ELF-1 (cell line): ENCODE data around the gene ABTB2.
"Not testable (repeated sequence)": the region's sequence is repeated elsewhere in the genome, so short reads cannot be mapped to it uniquely, and the experiment has no call there.

Experiments
- DNase-seq: peaks from one replicate; pipeline ENCODE4 v3.0.0-alpha.2; 2016; ENCODE audit warnings: low read depth, low spot score

Gene ABTB2

DNA sequence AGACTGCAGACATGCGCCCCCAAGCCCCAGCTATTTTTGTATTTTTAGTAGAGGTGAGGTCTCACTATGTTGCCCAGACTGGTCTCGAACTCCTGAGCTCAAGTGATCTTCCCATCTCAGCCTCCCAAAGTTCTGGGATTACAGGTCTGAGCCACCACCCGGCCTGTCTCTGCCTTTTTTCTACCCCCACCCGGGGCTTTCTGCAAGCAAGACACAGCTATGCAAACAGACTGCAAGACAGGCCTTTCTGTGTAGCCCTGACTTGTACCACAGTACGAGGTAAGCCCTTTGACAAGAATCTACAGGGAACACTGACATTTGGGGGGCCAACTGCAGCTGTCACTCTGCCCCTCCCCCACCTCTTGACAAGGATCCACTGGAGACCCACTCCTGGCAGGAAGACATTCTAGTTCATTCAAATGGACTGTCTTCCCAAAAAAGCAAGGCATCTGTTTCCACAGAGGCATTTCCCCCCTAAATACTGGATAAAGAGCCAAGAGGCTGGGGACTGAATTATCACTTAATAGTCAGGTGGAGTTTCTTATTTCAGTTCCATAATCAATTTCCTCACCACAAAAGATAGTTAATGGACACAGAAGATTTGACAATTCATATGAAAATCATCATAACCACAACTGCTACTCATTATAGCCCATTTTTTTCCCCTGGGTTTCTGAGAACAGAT is 118.2 kb downstream of the ABTB2 start:
- DNase-seq: no peak

DNA sequence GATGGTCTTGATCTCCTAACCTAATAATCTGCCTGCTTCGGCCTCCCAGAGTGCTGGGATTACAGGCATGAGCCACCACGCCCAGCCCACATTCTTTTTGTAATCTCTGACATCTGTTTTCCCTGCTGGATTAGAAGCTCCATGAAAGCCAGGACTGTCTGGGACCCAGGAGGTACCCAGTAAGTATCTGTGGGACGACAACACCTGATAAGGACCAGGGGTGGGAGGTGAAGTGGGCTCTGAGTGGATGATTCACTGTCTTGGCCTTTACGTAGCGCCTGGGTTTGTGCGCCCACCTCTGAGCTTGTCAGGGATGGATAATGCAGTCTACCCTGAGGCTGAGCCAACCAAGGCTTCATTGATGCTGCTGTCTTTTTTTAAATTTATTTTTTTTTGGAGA is 118.8 kb downstream of the ABTB2 start:
- peak; percentile 80 for DNase-seq

DNA sequence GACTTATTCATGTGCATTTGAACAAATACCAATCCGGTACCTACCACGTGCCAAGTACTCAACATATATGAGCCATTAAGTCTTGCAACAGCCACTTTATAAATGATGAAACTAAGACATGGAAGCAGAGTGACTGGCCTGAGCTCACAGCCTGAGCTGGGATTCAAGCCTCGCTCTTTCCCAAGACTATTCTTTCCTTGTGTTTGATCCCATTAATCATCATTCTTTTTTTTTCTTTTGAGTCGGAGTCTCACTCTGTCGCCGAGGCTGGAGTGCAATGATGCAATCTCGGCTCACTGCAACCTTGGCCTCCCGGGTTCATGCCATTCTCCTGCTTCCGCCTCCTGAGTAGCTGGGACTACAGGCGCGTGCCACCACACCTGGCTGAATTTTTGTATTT is 119.3 kb downstream of the ABTB2 start:
- no peak for DNase-seq

DNA sequence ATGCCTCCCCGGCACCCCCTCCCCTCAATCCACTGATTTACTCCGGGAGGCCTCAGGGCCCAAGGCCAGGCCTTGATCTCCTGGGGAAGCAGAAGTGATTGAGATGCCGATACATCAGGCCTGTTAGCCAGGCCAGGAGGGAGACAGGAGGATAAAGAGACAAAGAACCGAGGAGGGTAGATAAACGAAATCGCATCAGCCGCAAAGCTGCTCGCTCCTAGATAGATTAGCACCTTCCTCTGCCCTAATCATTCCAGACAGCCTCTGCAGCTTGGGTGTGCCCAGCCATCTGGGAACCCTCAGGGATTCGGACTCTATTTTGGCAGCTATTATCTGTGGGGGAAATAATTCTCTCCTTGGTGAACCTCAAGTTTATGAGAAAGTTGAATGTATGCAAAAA is 121.2 kb downstream of the ABTB2 start:
- DNase-seq: peak; percentile 72

DNA sequence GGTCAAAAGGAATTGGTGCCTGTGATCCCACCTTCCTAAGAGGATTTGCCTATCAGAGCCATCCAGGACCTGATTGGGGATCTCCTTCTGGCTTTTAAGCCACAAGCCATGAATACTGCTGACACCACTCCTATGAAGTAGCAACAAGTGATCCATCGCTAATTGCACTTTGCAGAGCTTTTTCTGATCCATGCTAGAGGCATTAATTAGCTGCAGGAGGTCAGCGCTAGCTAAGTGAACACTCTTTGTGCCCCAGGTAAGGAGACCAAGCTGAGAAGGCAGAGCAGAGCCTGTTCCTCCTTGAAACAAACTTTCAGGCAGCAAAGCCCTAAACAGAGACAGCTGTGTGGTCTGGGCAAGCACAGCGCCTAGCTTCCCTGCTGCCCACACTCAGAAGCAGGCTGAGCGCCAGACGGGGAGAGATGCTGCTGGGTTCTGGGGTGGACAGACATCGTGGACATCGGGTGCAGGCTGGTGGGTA is 122.2 kb downstream of the ABTB2 start:
- peak; percentile 55 for DNase-seq

DNA sequence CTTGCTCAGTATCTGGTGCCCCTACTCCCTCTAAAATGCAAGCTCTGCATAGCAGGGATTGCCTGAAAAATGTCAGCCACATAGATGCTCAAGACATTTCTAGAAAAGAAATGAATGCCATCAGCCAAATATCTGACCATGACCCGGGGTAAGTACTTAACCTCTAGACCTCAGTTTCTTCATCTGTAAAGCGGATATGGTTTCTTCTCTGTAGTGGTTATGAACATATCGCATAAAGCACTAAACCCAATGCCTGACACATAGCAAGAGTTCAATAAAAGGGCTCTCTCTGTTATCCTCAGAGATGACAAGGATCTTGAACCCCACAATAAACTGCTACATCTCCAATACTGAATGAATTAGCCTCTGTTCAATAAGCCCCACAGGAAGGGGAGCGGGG is 122.6 kb downstream of the ABTB2 start:
- DNase-seq: no peak

DNA sequence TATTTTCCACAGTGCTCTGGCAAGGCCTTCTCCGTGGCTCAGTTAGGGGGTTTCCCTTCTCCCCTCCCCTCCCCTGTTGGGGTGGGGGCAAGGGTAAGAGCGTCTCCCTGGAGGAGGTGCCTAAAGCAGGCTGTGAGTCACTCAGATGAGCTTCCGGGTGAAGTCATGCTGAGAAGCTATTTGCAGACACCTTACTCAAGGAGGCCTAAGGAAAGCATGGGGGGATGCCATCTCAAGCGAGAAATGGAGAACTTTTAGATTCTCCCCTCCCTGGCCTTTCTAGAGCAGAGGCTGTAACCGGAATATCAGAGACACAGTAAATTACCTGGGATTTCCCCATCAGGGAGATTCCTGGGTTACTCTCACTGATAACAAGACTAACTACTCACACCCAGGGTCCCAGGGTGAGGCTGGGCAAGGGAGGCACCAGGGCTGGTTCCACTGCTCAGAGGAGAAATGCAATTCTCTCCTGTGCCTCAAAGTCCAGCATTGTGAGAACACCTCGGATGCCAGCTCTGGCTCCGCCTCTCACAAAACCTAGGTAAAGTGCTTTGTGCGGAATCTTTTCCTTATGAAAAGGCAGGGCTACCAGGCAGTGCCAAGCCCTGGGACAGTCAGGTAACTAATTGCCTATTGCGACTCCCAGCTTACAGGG is 123.6 kb downstream of the ABTB2 start:
- peak; percentile 77 for DNase-seq

DNA sequence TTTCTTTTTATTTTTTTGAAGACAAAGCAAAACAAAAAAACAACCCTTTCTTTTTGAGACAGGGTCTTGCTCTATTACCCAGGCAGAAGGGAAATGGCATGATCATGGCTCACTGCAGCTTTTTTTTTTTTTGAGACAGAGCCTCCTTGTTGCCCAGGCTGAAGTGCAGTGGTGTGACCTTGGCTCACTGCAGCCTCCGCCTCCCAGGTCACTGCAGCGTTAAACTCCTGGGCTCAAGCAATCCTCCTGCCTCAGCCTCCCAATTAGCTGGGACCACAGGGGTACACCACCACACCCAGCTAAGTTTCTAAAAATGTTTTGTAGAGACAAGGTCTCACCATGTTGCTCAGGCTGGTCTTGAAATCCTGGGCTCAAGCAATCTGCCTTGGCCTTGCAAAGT is 124.6 kb downstream of the ABTB2 start:
- DNase-seq: no peak

DNA sequence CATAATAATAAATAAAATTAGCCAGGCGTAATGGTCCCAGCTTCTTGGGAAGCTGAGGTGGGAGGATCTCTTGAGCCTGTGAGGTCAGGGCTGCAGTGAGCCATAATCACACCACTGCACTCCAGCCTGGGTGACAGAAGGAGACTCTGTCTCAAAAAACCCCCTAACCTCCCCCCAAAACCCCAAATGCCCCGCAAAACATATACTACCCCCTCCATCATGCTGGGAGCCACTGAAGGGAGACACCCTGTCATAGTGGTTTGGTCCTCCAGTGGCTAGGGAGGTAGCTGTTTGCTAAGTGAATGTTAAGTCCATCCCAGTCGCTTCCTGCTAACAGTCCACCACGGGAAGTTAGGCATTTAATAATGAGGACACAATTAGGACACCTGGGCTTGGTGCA is 125.0 kb downstream of the ABTB2 start:
- no peak for DNase-seq

DNA sequence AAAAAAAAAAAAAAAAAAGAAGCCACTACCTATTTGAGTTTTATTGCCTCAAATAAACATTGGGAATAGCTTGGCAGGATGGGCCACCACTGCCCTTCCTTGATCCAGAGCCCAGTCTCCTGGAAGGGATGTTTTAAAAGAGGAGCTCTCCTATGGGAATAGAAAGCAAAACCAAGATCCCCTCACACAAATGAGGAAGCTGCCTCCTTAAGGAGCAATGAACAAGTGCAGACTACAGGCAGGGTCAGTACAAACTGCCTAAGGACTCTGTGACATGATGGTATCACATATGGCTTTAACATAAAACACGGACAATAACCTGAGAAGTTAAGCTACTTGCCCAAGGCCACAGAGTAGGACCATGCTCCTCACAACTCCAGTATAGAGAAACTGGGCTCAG is 131.6 kb downstream of the ABTB2 start:
- no peak for DNase-seq

DNA sequence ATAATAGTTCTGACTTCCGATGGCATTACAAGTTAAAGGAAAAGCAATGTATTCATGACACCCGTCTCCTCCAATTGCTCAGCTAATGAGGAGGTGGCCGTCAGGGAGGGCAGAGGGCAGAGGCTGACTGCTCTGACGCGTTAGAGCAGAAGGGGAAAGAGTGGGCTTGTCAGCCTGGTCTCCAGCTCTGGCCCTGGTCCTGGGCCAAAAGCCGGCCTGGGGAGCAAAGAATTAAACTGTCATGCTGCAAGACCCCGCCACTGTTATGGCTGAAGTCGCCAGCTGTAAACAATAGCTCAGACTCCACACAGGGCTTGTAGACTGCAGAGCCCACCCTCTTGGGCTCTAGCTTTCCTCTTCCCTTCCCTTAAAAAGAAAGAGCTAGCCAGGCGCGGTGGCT is 132.7 kb downstream of the ABTB2 start:
- no peak for DNase-seq

DNA sequence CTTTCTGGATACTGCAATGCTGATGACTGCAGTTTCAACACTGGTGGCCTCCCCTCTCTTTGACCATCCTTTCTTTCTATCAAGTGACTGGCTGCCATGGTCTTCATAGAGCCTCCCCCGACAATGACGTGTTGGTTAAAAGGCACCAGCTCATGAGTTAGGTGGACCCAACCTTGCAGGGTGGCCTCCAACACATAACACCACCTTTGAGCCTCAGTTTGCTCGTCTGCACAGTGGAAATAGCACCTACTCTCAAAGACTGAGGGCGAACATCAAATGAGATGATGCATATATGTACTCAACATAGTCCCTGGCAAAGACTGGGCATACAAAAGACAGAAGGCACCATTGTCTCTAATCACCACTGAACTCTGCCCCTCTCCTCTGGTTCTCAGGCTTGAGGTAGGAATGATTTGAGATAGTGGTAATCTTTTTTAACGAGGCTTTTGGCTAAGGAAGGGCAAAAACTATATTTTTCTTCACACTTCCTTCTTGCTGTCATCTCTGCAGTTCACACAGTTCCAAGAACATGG is 133.3 kb downstream of the ABTB2 start:
- no peak for DNase-seq

DNA sequence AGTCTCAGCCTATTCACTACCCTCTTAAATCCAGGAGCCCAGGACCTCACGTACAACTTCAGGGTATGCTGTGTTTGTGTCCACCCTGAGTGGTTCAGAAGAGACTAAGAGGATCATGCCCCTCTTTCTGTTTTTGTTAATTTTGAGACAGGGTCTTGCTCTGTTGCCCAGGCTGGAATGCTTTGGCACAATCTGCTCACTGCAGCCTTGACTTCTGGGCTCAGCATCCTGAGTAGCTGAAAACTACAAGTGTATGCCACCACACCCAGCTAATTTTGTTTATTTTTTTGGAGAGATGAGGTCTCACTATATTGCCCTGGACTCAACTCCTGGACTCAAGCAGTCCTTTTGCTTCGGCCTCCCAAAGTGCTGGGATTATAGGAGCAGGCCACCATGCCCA is 133.9 kb downstream of the ABTB2 start:
- DNase-seq: no peak

DNA sequence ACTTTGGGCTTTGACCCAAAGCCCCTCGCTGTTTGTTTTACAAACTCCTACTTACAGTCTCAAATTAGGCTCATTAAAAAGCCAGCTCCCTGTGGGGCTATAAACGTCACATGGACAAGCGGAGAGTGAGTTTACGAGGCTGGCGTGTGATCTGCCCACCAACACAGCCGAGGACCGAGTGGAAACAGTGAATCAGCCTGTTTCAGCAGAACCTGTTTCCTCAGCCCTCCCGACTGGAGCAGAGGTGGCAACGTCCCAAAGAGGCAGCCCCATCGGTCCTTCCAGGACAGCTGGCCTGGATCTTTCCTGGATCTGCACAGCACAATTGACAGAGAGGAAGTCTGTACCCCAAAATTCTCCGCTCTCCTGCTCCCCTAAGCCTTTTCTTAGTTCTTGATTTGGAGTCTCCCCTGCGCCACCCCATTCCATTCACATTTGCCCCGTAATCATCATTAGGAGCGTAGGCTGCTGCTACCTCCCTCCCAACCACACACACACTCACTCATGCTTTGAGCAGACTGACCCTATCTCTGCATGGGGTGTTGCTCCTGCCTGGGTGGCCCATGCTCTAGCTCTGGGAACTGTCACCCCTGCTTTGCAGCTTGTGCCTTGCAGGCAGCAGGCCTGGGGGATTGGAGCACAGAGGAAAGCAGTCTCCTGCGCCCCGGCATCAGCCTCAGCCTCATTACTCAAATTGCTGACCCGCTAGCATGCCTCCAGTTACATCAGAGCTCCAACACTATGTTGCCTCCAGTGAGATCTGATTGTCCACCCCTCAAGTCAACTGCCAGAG is 134.6 kb downstream of the ABTB2 start:
- peak; percentile 54 for DNase-seq

DNA sequence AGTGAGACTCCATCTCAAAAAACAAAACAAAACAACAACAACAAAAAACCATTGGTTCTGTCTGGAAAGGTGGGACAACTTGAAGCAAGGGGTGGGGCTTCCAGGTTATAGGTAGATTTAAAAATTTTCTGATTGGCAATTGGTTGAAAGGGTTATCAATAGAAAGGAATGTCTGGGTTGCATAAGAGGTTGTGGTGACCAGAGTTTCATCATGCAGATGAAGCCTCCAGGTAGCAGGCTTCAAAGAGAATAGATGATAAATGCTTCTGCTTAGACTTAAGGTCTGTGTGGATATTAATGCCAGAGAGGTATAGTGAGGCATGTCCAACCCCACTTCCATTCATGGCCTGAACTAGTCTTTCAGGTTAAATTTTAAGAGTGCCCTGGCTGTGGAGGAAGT is 135.8 kb downstream of the ABTB2 start:
- DNase-seq: no peak

DNA sequence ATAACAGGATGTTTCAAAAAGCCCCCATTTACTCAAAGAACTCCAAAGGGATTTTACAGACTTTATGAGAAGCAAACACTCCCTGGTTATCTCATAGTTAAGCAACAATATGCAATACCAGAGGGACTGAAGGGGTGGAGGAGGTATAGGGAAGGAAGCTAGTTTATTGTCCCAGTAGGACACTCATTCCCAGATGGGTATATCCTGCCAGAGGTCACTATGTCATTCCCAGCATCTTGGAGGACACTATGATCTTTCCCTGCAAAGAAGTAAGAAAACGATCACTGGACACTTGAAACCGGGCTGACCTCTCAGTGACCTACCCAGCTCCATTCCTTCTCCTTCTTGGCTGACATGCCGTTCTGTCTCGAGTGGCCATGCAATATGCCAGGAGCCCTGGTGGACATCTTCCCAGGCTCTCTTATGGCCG is 137.9 kb downstream of the ABTB2 start:
- no peak for DNase-seq

DNA sequence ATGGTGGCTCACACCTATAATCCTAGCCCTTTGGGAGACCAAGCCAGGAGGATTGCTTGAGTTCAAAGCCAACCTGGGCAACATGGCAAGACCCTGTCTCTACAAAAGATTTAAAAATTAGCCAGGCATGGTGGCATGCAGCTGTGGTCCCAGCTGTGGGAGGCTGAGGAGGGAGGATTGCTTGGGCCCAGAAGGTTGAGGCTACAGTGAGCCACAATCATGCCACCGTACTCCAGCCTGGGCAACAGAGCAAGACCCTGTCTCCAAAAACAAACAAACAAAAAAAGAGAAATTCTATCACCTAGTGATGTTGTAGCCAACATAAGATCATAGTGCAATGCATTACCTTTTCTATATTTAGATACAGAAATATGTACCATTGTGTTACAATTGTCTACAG is 138.5 kb downstream of the ABTB2 start:
- DNase-seq: no peak

DNA sequence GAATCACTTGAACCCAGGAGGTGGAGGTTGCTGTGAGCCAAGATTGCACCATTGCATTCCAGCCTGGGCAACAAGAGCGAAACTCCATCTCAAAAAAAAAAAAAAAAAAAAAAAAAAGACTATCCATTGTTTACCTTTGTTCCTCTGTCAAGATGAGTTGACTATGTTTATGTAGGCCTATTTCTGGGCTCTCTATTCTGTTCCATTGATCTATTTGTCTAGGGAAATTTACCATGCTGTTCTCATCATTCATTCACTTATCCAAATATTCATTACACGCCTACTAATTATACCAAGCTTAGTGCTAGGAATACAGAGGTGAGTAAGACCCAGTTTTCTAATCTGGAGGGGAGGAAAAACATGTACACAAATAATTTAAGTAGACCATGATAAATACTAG is 139.1 kb downstream of the ABTB2 start:
- DNase-seq: not testable (repeated sequence)

DNA sequence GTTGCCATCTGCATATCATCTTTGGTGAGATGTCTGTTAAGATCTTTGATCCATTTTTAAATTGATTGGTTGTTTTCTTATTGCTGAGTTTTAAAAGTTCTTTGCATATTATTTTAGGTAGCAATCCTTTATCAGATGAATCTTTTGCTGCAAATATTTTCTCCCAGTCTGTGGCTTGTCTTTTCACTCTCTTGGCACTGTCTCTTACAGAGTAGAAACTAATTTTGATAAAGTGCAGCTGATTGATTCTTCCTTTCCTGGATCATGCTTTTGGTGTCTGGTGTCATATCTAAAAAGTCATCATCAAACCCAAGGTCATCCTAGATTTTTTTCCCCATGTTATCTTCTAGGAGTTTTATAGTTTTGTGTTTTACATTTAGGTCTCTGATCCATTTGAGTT is 139.7 kb downstream of the ABTB2 start:
- DNase-seq: no peak

DNA sequence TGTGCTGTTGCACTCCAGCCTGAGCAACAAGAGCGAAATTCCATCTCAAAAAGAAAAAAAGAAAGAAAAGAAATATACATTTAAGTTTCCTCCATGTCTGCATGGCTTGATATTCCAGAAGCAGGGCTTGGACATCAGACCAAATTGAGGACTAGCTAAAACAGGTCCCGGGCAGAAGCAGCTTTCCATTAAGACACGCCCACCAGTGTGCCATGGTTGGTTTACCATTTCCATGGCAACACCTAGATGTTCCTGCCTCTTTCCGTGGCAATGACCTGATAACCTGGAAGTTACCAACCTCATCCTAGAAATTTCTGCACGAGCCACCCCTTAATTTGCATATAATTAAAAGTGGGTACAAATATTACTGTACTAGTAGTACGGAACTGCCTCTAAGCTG is 141.1 kb downstream of the ABTB2 start:
- no peak for DNase-seq

DNA sequence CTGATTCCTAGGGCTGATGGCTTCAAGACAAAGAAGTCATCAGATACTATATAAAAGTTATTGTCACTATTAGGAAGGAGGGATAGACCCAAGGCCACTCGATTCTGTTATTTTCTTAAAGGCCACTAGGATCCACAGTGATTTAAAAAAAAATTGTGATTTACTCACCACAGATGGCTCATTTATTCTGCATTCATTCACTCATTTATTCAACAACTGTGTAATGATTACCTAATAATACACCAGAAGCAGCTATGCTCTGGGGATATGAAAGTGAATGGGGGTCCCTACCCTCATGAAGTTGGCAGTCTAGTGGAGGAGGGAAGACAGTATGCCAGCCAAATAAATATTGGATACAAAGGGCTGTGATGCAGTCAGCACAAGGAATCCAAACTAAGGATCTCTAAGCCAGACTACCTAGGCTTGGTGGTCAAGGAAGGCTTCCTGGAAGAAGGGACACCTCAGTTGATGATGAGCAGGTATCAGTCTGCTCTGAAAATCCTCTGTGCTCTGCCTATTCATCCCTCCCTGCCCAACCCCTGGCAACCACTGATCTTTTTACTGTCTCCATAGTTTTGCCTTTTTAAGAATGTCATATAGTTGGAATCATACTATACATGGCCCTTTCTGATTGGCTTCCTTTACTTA is 141.9 kb downstream of the ABTB2 start:
- DNase-seq: no peak
